HG03066 (cell line): ENCODE data around the gene BABAM2.

Experiments used
- ATAC-seq: cut with Tn5 transposase; IDR thresholded peaks from one replicate; pipeline ENCODE4 v1.9.1; 2021; ENCODE audit warnings: low read depth; ENCODE audit not compliant: unreplicated experiment

BABAM2 gene

DNA sequence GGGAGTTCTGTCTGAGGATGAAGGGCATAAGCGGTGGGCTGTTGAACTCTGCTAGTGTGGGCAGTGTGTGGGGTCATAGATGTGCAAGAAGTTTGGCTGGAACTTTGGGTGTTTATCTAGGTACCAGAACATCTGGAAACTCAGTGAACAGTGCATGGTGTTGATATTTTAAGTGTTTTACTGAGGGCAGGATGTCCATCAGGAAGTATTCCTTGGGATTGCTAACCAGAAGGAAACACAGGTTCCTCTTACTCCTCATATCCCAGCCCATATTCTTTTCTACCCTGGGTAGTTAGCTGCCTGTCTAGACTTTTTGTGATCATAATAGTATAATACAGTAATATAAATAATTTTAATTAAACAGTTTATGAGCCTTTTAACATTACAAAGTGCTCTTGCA is 15.5 kb downstream of the BABAM2 start:
- no peak for ATAC-seq

DNA sequence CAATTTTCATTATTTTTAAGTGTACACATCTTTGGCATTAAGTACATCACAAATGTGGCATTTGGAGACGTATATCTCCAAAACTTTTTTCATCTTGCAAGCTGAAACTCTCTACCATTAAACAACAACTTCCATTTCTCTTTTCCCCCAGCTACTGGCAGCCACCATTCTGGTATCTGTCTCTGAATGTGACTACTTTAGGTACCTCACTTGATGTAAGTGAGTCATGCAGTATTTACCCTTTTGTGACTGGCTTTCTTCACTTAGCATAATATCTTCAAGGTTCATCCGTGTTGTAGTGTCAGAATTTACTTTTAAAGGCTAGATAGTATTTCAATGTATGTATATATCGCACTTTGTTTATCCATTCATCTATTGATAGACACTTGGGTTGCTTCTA is 17.0 kb downstream of the BABAM2 start:
- ATAC-seq: no peak

DNA sequence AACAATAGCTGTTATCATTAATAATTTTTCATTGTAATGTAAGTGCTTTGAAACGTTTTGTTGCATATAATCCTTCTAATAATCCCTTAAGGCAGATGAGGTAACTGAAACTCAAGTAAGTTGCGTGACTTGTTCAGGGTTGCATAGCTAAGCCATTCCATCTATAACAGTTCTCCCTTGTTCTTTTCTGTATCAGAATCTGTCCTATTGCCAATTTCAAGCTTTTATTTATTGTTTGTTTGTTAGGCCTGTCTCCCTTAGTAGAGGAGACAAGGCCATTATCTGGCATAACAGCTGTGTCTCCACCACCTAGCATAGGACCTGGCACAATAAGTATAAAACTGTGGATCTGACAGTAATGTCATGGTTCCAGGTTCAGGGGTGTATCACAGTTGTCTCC is 19.4 kb downstream of the BABAM2 start:
- no peak for ATAC-seq

DNA sequence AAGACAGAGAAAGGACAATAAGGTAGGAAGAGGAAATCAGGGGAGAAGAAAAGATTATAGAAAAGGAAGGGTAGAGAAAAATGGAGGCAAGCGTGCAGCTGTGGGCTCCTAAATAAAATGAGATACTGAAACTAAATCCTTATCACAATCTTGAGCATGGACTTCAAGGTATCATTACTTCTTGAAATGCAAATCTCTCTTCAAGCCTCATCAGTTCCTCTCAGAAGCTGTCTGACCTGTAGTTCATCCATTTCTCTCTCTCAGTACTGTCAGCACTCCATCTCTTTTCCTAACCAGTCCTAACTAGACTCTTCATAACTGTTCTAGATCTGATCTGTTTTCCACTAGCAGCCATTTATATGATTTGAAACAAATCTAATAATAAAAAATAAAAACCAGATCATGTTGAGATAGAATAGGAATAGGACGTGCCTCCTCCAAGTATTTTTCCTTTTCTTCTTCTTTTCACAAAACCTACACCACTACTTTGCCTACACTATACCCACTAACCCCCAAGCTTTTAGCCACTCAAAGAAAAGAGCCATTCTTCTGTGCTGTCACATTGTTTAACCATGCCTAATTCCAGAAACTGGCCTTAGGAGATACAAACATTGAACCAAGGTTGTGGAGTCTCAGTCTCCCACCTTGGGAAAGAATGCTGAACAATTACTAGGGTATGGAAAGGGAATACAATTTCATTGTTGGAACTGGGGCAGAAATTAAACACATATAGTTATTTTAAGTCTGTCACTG is 21.1 kb downstream of the BABAM2 start:
- no peak for ATAC-seq

DNA sequence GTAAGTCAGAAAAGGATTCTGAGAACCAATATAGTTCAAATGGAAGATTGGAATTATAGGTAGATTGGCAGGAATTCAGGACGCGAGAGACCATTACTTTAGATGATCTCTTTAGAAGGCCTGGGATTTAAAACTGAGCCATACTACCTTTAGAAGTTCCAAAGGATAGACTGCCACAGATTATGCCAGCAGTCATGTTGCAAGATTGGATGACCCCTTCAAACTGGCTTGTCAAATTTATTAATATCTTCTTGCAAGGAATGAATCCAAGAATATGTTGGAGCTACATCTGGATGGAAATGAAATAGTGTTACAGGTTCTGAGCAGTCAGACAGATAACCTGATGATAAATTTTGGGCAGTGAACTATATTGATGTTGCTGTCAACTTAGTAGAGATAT is 22.0 kb downstream of the BABAM2 start:
- ATAC-seq: no peak

DNA sequence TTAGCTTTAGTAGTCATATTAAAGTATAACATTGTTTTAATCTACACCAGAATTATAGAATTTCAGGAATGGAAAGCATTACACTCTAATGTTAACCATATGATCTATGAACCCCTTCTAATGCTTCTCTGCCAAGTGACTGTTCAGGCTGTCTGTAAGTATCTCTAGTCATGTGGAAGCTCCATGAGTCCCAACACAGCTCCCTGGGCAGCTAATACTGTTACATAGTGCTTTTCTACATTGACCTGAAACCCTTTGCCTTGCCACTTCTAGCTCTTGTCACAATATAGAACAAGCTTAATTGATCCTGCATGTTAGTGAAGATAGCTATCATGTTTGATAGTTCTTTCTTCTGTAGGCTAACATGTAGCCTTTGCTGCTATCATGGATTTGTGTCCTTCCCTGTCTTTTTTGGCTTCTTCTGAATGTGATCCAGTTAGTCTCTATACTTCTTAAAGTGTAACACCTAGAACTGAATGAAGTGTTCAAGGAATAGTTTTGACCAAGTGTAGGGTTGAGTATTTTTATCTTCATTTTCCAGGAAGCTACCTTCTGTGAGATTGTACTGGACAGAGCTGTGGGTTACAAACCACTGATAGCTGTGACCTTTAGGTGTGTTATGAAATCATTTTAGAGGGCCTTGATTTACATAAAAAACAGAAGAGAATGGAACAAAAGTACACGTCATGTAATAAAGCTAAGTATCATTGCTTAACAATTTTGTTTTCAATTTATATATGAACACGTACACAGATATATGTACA is 23.7 kb downstream of the BABAM2 start:
- no peak for ATAC-seq

DNA sequence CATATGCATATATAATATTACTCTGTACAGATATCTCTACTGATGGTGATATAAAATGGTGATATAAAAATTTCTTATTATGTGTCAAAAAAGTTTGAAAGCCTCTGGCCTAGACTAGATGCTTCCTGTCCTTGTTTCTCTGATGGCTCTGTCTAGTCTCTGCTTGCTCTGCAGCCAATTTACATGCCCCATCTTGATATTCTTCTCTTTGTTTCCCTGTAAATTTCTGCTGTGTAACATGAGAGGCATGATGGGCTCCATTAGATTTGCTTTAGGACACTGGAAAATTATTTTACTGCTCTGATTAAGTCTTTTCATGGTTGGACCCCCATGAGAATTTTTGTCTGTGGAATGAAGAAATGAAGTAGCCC is 24.3 kb downstream of the BABAM2 start:
- ATAC-seq: no peak

DNA sequence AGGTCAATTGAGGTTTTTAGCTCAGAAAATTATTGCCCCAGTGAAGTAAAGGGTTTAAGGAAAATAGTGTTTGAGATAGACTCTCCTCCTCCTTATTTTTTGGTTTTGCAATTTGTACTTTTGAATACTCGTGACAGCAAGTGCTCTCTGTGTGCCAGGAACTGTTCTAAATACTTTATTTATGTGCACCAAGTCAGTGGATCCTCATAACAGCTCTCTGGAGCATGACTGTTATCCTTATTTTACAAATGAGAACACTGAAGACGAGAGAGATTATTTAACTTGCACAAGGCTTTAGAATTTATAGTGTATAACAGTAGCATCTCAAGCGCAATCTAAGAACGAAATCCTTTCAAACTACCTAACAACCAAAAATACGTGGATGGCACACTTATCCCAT is 24.7 kb downstream of the BABAM2 start:
- ATAC-seq: no peak

DNA sequence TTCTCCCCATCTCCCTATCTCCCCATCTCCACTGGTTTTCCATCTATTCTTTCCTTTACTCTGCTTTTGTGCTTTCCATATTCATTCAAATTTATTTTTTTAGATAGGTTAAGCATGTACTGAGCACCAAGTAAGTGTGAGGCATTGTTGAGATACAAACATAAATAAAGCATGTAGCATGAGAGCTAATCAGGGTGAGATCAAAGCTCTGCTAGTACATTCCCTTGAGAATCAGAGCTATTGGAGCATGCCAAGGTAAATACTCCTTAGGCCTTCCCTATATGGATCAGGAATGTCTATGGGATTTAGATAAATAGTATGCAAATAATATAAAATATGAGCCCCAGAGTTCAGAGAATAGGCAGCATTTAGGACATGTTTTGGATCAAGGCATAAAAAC is 25.3 kb downstream of the BABAM2 start:
- no peak for ATAC-seq

DNA sequence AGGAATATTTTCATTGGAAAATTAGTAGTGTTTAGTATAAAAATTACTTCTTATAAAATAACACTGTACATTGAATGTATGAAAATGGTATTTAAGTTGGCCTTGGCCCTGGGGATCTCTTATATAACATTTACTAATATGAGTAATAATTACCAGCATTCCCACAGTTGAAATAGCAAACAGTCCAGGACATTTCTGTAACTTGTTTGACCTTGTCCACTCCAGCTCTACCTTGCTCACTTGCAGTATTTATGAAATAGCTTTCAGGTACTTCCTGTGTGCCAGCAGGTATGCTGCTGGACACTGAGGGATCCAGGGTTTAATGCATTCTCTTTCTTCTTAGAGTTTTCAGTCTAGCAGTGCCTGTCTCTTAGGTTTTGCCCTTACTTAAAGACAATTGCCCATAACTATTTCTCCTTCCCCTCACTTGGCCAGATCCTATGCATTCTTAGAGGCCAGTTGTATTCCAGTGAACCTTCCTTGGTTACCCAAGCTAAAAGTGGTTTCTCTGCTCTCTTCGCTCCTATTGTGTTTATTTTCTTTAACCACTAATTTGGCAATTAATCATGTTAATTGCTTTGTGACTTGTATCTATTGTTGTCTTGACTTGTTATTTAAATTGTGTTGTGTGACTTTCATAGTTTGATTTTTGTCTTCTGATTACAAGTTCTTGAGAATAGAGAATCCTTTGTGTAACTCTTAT is 25.9 kb downstream of the BABAM2 start:
- no peak for ATAC-seq

DNA sequence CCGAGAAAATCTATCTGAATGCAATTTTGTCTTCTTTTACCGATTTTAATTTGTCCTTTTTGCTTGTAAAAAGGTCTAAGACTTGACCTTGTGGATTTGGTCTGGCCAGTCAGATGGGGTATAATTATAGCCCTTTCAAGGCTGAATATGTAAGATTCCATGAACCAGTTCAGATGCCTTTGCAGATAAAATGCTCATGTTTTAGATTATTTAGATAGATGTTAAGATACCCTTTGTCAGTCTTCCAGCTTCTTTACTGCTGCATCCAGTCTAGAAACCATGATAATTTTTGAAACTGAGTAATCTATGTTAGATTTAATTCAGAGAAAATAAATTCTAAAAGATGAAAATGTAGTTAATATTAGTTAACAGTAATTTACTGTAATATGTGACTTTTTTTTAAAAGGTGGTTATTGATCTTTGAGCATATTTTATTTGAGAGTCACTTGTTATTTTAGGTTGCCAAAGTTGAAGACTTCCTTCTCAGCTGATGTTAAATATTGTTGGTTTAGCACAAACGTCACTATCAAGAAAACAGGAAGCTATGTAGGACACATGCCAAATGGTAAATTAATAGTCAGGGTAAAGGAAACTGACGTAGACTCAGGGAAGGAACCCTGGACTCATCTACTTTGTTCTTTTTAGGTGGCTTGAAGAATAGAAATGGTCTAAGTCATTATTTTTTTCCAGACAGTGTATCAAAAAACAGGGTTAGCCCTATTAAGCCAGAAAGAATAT is 29.8 kb downstream of the BABAM2 start:
- ATAC-seq: no peak

DNA sequence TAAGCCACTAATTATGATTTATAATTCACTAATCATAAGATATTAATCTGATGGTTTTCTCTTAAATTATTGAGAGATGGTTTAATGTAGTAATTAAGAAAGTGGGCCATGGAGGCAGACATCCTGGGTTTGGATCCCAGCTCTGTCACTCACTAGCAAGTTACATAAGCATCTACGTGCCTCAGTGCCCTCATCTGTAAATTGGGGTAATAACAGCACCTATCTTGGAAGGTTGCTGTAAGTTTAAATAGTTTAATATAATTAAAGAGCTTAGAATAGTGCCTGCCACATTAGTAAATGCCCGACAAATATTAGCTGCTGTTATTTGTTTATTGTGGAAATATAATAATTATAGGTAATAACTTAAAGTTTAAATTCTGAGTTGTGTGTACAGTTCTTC is 30.9 kb downstream of the BABAM2 start:
- ATAC-seq: no peak

DNA sequence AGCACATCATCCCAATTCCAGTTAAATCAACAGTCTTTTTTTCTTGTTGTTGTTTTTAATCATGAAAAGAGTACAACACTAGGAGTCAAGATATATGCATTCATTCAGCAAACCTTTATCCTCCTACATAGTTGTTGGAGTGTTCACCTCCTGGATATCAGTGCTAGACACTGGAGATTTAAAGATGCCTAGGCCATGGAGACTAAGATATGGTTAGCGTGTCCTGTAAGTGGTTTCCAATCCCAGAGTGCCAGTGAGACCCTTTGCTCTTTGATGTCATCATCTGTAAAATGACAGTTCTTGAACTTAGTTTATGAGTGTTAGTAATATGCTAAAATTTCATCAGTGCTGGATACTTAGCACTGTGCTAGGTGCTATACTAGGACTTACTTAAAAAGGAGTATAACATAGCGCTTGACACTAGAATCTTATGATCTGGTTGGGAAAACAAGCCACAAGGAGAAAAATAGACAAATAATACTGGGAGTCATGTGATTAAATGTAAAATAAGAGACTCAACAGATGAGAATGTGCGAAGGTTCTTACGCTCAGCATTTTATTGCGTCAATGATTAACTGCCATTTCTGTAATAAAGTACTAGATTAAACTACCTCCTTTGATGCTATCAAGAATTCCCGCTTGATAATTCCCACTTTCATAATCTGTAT is 31.5 kb downstream of the BABAM2 start:
- ATAC-seq: no peak

DNA sequence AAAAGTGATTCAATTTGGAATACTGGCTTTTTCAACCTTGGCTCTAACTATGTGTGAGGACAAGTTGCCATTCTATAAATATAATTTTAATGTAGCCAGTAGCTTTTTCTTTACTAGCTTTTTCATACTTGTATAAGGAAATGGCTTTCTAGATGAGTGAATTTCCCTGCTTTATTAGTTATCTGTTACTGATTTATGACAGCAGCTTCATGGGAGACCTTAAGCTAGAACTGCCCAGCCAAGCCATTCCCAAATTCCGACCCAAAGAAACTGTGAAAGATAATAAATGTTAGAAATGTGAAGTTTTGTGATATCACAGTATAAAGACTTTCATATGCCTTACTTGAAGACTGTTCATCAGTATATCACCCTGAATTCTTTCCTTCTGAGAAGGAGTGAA is 32.3 kb downstream of the BABAM2 start:
- no peak for ATAC-seq

DNA sequence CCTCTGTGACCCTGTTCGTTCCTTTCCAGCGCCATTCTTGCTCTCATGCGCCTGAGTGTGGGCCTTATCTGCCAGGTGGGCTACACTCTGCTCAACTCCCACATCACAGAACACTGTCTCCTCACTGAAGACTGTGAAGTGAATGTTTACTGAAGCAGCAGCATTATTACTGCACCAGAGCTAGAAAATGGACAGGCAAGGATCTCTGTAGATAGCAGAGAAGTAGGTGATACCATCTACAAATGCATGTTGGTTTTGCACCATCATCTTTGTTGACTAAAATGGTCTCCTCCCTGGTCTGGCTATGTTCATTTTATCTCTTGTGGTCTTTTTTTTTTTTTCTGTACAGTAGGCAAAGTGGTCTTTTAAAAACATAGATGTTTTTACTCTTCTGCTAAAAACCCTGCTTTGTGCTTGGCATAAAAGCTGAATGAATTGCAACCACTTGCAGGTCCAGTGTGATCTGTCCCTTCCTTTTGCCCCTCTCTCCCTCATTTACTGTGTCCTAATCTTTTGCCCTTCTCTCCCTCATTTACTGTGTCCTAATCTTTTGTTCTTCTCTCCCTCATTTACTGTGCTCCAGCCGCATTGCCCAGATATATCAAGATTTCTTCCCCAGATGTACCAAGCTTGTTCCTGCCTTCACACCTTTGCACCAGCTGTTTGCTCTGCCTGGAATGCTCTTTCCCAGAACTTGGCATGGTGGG is 35.4 kb downstream of the BABAM2 start:
- no peak for ATAC-seq

DNA sequence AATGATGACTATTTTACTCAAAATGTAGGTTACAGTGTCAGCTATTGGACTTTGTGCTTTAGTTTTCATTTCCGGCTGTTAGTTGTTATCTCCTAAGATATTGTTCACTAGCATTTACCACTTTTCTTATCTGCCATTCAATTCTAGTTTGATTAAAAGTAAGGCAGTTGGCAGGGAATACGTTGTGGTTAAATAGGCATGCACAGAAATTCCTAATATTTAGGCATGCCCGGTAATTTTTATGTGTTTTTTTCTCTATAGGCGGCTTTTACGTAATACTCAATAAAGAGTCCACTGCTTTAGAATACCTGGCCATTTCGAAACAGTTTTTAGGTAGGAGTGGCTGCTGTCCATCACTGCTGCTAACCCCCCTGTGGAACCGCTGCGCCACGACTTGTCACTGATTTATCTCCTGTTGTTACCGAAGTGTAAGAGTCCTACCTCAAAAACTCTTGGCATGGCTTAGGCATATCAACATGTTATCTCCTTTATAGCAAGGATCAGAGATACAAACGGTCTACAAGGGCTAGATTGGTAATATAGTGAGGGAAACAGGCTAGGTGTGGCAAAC is 39.5 kb downstream of the BABAM2 start:
- no peak for ATAC-seq

DNA sequence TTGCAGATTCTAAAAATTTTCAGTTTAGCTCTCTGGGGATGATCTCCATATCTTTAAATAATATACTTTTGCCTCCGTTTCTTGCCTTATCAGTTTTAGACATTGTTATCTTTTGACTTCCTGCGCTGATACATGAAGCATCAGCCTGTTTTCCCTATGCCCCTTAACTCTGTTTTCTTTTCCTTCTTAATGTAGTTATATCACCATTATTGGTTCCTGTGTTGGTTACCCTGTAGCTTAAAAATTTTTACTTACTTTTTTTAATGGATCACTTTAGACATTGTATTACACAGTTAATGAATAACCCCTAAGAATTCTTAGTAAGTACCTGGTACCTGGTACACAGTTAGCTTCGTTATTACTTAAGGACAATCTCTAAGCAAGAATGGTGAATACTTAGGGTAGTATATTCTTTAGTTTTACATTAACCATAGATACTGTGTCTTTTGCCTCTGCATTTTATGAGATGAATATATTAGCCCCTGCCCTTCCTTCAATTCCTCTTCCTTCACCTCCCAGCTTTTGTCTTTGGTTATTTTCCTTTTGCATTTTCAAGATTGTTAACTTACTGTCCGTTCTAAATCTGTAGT is 40.9 kb downstream of the BABAM2 start:
- ATAC-seq: no peak

DNA sequence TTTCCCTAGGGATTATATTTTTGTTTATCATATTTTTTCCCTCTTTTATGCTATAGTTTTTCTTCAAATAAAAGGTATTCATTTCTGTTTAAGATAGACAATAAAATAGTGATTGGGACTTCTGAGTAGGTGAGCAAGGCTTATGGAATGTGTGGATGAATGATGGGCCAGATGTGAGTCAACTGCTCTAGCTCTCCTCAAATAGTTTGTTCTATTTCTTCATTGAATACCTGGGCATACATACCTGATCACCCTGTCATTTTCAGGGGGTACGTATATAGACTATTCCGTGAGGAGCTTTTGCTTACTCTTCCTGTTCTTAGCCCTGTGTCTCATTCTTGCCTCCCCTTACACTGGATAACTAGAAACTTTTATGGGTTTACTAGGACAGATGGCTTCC is 41.9 kb downstream of the BABAM2 start:
- no peak for ATAC-seq

DNA sequence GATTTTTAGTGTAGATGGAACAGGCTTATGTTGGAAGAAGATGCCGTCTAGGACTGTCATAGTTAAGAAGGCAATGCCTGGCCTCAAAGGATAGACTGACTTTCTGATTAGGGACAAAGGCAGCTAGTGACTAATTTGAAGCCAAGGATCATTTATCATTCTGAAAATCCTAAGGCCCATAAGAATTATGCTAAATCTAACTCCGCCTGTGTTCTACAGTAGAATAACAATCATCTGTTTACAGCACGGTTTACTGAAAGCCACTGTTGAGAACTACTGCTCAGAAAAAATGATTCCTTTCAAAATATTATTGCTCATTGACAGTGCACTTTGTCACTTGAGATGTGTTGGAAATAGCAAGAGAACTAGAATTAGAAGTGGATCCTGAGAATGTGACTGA is 44.5 kb downstream of the BABAM2 start:
- ATAC-seq: no peak
